Naive thymus-derived CD8-positive, alpha-beta T cell (primary cell): ENCODE measurements around the gene SLC25A51. TPM values are rescaled to one million over a fixed set of nuclear protein-coding genes. Genes with fewer than 3 reads are reported as not detected.
A peak's percentile ranks its signal among the peaks of the same experiment; 100 is the strongest.

ENCODE experiments used
- ATAC-seq, 2 donors: fragments of 150-1000 bp; cut with Tn5 transposase in 1 of 2; sonication (Bioruptor Pico), chemical (Tn5 transposase) in 1 of 2; 1 replicate in 1 of 2; 2 replicates in 1 of 2; pipeline ENCODE4 v1.10.0; 2021; ENCODE audit warnings: mild to moderate bottlenecking in 2 of 2, moderate library complexity in 2 of 2
- POLR2A ChIA-PET: fragments of 350-600 bp; sonication (Branson Sonifier 250); formaldehyde crosslinking; loops from one replicate; lab custom pipeline; 2021; ENCODE audit warnings: antibody characterized with exemption; lab: Charles Lee
- DNase-seq, 10 donors: peaks; one replicate each; pipeline versions ENCODE4 v3.0.0 to v3.0.0-alpha.2; 2020 to 2022
- H3K27ac Mint-ChIP-seq, 10 donors: one replicate each; pipeline ENCODE4 v1.8.0; 2020 to 2022; ENCODE audit warnings: mild to moderate bottlenecking in 10 of 10, mixed read lengths in 10 of 10, moderate library complexity in 4 of 10, inconsistent platforms in 1 of 10
- H3K27me3 Mint-ChIP-seq, 5 donors: one replicate each; pipeline ENCODE4 v1.8.0; 2021 to 2022; ENCODE audit warnings: mixed read lengths in 5 of 5
- H3K36me3 Mint-ChIP-seq, 3 donors: one replicate each; pipeline ENCODE4 v1.8.0; 2020 to 2022; ENCODE audit warnings: mixed read lengths in 3 of 3, mild to moderate bottlenecking in 2 of 3, inconsistent platforms in 1 of 3
- H3K4me1 Mint-ChIP-seq, 4 donors: one replicate each; pipeline ENCODE4 v1.8.0; 2021 to 2022; ENCODE audit warnings: mixed read lengths in 4 of 4
- H3K4me3 Mint-ChIP-seq, 10 donors: one replicate each; pipeline ENCODE4 v1.8.0; 2020 to 2022; ENCODE audit warnings: mild to moderate bottlenecking in 10 of 10, mixed read lengths in 10 of 10, moderate library complexity in 6 of 10, inconsistent platforms in 1 of 10
- H3K9me3 Mint-ChIP-seq, 9 donors: one replicate each; pipeline ENCODE4 v1.8.0; 2020 to 2022; ENCODE audit warnings: mixed read lengths in 9 of 9, mild to moderate bottlenecking in 3 of 9, inconsistent platforms in 1 of 9, moderate library complexity in 1 of 9
- polyA plus RNA-seq, 3 donors: library from polyadenylated mRNA; unstranded; fragments of 300-500 nt; fragmentation: Illumina TruSeq; gene quantifications; one replicate each; pipeline ENCODE4 v1.2.3, GENCODE V29; 2021
- total RNA-seq, 8 experiments: library from RNA in 2 of 8; stranded (reverse) in 2 of 8; gene quantifications; one replicate each; pipeline ENCODE4 v1.2.3 and lab custom pipeline; 2021 to 2026

SLC25A51 gene
- total and polyA plus RNA-seq, 5 experiments from 2014 or later, result 8.9 to 35.1 (median 12.4) TPM

DNA sequence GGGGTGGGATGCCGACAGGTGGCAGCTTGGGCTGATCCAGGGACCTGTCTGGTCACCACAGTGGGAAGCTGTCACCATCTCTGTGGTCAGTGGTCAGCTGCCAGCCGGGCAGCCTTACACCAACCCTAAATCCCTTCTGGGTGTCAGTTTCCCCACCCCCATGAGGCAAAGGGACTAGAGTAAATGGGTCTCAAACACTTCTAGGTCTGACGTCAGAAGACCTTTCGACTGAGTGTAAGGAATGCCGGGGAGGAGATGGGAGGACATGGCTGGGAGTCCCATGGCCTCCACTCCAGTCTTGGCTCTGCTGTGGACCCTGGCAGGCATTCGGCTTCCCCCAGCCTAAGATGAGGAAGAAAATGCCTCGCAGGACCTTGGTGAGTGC is 40.3 kb upstream of the SLC25A51 start:
- H3K36me3 Mint-ChIP-seq, result no peaks in the 10 kb centered on the region
- no peak overlapping the region for H3K27ac Mint-ChIP-seq
- DNase-seq, result no peak
- POLR2A ChIA-PET, result no interaction called here
- H3K4me1 Mint-ChIP-seq, result no peaks in the 10 kb centered on the region
- no peak overlapping the region for H3K4me3 Mint-ChIP-seq
- no peak for ATAC-seq
- H3K27me3 Mint-ChIP-seq, result no peaks in the 10 kb centered on the region
- H3K9me3 Mint-ChIP-seq, result no peaks in the 10 kb centered on the region

- ATAC-seq (no peak), DNase-seq (no peak)
- POLR2A ChIA-PET, result no interaction called here
- Mint-ChIP-seq H3K36me3 (no peaks in the 10 kb centered on the region), H3K27ac (no peak overlapping the region), H3K27me3 (no peaks in the 10 kb centered on the region), H3K4me3 (no peak overlapping the region), H3K4me1 (no peaks in the 10 kb centered on the region), H3K9me3 (no peaks in the 10 kb centered on the region)
These were observed 39.7 kb upstream of the SLC25A51 start for GRCh38 chr9:37943345-37944265.

- Mint-ChIP-seq H3K27ac (no peak overlapping the region), H3K9me3 (no peaks in the 10 kb centered on the region), H3K36me3 (no peaks in the 10 kb centered on the region), H3K27me3 (no peaks in the 10 kb centered on the region), H3K4me1 (no peaks in the 10 kb centered on the region), H3K4me3 (no peak overlapping the region)
- ATAC-seq, result no peak
- no peak for DNase-seq
- POLR2A ChIA-PET, result no interaction called here
These were observed 38.9 kb upstream of the SLC25A51 start for GRCh38 chr9:37942621-37943344.

DNA sequence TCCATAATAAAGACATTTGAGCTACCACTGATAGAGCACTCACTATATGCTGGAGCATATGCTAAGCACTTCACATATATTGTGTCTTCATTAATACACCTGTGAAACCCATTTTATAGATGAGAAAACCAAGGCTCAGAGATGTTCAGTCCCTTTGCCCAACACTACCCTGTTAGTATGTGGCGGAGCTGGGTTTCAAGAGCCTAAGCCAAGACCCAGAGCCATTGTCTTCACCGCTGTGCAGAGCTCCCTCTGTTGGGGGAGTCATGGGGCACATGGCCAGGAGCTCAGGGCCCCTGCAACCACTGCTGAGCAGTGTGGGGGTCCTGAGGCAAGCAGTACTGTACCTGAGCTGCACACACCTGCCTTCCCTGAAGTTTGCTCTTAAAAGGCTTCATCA is 37.3 kb upstream of the SLC25A51 start:
- Mint-ChIP-seq H3K27ac (no peak overlapping the region), H3K36me3 (no peaks in the 10 kb centered on the region), H3K9me3 (no peaks in the 10 kb centered on the region), H3K4me1 (no peaks in the 10 kb centered on the region), H3K27me3 (no peaks in the 10 kb centered on the region), H3K4me3 (no peak overlapping the region)
- ATAC-seq (no peak), DNase-seq (no peak)
- POLR2A ChIA-PET, result no interaction called here

DNA sequence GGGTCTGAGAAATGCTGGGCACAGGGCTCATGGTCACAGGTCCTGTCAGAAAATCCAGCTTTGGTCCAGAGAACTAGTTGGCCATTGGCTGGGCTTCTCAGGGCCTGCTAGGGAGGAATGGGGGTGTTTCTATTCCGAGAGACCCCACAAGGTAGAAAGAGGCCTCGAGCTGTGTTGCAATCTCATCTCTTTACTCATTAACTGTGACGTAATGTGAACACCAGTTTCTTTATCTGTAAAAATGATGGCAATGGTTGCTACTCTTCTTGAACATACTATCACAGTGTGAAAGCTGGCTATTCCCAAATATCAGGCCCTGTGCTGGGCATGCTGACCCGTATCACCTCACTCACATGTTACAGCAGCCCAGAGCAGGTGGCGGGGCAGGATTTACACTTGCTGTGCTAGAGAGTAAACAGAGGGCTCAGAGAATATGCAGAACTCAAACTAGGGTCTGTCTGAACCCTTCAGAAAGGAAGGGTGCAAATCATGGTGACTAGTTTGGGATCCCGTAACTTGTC is 35.7 kb upstream of the SLC25A51 start:
- no peak for DNase-seq
- H3K27ac Mint-ChIP-seq, result no peak overlapping the region
- no peaks in the 10 kb centered on the region for H3K4me1 Mint-ChIP-seq
- no peak for ATAC-seq
- no peaks in the 10 kb centered on the region for H3K27me3 Mint-ChIP-seq
- no peaks in the 10 kb centered on the region for H3K36me3 Mint-ChIP-seq
- no peaks in the 10 kb centered on the region for H3K9me3 Mint-ChIP-seq
- POLR2A ChIA-PET, result no interaction called here
- H3K4me3 Mint-ChIP-seq, result no peak overlapping the region

DNA sequence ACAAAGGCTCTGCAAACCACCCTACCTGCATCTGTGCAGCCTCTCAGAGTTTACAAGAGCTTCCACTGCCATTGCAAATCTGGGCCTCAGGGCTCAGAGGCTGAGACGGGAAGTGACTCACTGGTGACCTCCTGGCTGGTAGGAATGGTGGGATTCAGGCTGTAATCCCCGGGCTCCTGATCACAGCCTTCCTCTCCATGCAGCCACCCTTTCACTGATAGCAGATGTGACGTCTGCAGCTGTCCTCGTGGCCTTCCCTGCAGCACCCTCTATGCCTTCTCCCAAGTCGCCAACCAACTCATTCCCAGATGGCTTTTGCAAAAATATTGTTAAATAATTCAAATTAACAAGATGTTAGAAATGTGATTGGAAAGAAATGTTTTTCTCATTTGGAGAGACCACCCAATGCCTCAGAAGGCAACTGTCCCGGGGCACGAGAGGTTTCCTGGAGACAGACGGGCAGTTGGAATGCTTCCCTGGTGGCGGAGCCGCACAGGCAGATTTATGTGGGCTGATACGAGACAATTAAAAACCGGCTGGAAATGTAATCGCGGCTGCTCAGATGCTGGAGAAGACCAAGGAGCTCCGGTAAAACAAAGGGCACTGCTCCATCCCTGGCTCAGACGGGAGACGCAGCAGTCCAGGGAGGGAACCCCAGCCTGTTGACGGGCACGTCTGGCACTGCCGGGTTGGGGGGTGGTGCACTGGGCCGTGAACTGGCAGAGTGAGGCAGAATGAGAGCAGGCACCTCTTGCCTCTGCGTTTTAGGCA is 34.4 kb upstream of the SLC25A51 start:
- POLR2A ChIA-PET, result no interaction called here
- Mint-ChIP-seq H3K36me3 (no peaks in the 10 kb centered on the region), H3K4me1 (no peaks in the 10 kb centered on the region), H3K27ac (no peak overlapping the region), H3K9me3 (no peaks in the 10 kb centered on the region), H3K27me3 (no peaks in the 10 kb centered on the region), H3K4me3 (no peak overlapping the region)
- DNase-seq, result no peak
- ATAC-seq, result no peak

DNA sequence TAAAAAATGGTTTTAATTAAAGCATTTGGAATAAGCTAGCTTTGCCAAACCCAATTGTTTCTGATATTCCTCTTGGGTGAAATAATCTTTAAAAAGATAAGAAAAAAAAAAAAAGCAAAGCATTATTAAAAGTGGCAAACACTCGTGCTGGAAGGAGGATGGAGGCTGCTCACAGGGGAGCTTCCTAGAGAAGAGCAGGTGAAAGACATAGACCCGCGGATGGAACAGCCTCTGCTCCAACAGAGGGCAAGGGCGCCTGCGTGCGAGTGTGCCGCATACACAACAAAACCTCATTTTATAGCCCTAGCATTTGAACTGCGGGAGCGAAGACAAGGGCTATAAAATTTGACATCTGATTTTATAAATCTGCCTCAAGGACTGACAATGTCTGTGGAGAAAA is 33.4 kb upstream of the SLC25A51 start:
- POLR2A ChIA-PET, result no interaction called here
- Mint-ChIP-seq H3K4me3 (no peak overlapping the region), H3K36me3 (no peaks in the 10 kb centered on the region), H3K9me3 (no peaks in the 10 kb centered on the region), H3K27me3 (no peaks in the 10 kb centered on the region), H3K27ac (no peak overlapping the region), H3K4me1 (no peaks in the 10 kb centered on the region)
- ATAC-seq, result no peak
- DNase-seq, result no peak

DNA sequence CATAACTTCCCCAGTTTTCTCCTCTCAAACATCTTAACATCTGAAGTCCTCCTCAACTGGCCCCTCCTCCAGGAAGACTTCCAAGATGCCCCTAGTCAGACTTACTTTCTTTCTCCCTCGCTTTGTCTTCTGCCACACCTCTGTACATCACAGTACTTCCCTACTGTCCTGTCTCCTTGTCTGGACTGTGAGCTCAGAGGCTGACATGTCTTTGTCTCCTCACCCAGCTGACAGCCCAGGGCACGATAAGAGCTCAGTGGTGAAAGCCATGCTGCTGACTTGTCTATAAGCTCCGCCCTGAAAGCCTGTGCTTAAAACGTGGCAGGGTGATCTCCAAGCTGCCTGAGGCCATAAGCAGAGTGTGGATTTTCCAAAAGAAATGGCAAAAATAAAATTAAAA is 33.0 kb upstream of the SLC25A51 start:
- Mint-ChIP-seq H3K27me3 (no peaks in the 10 kb centered on the region), H3K27ac (peak overlapping the region in 1 of 10 donors; percentile 12), H3K4me1 (no peaks in the 10 kb centered on the region), H3K4me3 (no peak overlapping the region), H3K36me3 (no peaks in the 10 kb centered on the region), H3K9me3 (no peaks in the 10 kb centered on the region)
- DNase-seq, result no peak
- POLR2A ChIA-PET, result no interaction called here
- ATAC-seq, result no peak

DNA sequence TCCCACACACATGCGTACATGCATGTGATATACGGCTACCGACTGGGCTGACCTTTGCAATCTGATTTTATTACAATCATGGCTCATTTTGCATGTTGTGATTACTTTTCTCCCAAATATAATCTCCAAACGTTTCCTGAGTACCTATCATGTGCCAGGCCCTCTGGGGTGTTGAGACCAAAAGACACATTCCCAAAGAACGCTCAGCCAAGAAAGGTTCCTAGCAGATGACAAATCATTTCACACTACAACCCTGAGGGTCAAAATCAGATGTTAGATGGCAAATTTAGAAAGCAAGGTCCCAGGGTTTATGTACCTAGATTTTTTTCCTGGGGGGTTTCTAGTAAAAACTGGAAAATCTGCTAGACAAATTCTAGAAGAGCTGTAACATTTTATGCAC is 32.4 kb upstream of the SLC25A51 start:
- no peak for DNase-seq
- H3K4me3 Mint-ChIP-seq, result no peak overlapping the region
- no peak overlapping the region for H3K27ac Mint-ChIP-seq
- no peaks in the 10 kb centered on the region for H3K9me3 Mint-ChIP-seq
- no peaks in the 10 kb centered on the region for H3K36me3 Mint-ChIP-seq
- ATAC-seq, result no peak
- H3K27me3 Mint-ChIP-seq, result no peaks in the 10 kb centered on the region
- no peaks in the 10 kb centered on the region for H3K4me1 Mint-ChIP-seq
- POLR2A ChIA-PET, result no interaction called here

- H3K9me3 Mint-ChIP-seq, result peaks cover 0 to 3% (median 0%) of the 10 kb centered on the region in 9 donors
- POLR2A ChIA-PET, result no interaction called here
- H3K4me1 Mint-ChIP-seq, result no peaks in the 10 kb centered on the region
- no peak overlapping the region for H3K27ac Mint-ChIP-seq
- DNase-seq (no peak), ATAC-seq (no peak)
- H3K4me3 Mint-ChIP-seq, result no peak overlapping the region
- H3K27me3 Mint-ChIP-seq, result no peaks in the 10 kb centered on the region
- H3K36me3 Mint-ChIP-seq, result no peaks in the 10 kb centered on the region
These were observed 31.2 kb upstream of the SLC25A51 start for GRCh38 chr9:37935096-37935495.

GRCh38 chr9:37931592-37931991 is 27.7 kb upstream of the SLC25A51 start:
- Mint-ChIP-seq H3K9me3 (peaks cover 0 to 3% (median 0%) of the 10 kb centered on the region in 9 donors), H3K4me3 (no peak overlapping the region), H3K36me3 (no peaks in the 10 kb centered on the region), H3K27ac (no peak overlapping the region), H3K4me1 (no peaks in the 10 kb centered on the region), H3K27me3 (no peaks in the 10 kb centered on the region)
- POLR2A ChIA-PET, result no interaction called here
- ATAC-seq (no peak), DNase-seq (no peak)

DNA sequence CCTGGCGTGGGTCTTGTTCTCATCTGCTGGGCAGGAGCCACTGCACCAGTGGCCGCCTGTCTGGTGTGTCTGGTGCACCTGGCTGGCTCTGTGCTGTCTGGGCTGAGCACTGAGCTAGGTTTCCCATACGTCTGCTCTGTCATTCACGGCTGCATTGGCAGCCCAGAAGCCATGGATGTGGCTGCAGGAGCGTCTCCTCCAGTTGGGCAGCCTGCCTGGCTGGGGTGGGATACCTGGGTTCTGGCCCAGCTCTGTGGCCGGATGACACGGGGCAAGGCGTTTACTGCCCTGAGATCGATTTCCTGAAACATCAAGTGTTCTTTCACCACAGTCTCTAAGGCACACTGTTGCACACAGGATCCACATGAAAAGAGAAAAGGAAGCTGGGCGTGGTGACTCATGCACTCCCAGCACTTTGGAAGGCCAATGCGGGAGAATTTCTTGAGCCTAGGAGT is 25.5 kb upstream of the SLC25A51 start:
- no peak for DNase-seq
- Mint-ChIP-seq H3K4me1 (no peaks in the 10 kb centered on the region), H3K36me3 (no peaks in the 10 kb centered on the region), H3K9me3 (peaks cover 0 to 3% (median 0%) of the 10 kb centered on the region in 9 donors), H3K4me3 (no peak overlapping the region), H3K27me3 (no peaks in the 10 kb centered on the region), H3K27ac (no peak overlapping the region)
- ATAC-seq, result no peak
- POLR2A ChIA-PET, result no interaction called here
